Germinal center (tissue), 1 donor: ENCODE measurements around the gene SSBP2.

Experiments
- DNase-seq: peaks from one replicate; pipeline ENCODE4 v3.0.0; 2012; ENCODE audit warnings: mixed read lengths, low spot score

SSBP2 gene

DNA sequence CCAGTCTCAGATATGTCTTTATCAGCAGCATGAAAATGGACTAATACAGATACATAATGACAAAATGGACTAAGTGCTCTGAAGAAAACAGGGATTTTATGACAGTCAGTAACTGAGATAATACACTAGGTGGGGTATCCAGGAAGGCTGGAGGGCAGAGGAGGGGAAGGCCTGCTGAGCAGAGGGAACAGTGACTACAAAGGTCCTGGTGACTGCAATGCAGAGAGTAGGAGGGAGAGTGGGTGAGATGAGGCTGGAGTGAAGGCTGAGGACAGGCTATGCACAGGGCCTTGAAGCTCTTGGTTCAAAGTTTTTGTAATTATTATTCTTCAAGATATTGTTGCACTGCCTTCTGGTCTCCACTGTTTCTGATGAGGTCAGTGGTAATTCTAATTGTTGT lies 361.9 kb downstream of the SSBP2 start:
- DNase-seq: no peak

DNA sequence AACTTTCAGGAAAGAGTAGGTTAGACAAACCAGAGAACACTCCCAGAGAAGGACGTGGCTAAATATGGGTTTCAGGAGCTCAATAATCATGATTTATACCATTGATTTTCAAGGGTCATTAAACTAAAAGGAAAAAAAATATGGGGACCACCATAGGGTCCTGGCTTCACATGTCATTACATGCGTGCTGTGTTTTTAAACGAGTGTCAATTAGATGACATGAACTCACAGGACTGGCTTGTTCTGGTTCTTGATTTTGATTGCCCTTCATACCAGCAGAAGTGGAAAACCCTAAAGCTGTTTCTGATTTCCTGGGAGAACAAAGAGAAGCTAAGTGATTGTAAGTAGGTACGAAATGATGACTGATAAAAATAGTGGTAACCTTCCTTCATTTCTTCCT lies 362.7 kb downstream of the SSBP2 start:
- no peak for DNase-seq

DNA sequence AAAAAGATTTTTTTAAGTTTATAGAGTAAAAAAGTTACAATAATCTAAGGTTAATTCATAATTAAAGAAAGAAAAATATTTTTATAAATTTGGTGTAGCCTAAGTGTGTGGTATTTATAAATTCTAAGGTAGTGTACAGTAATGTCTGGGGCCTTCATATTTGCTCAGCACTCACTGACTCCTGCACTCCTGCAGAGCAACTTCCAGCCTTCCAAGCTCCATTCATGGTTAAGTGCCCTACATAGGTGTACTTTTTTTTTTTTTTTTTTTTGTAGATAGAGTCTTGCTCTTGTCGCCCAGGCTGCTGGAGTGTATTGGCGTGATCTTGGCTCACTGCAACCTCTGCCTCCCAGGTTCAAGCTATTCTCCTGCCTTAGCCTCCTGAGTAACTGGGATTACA lies 367.0 kb downstream of the SSBP2 start:
- DNase-seq: no peak

DNA sequence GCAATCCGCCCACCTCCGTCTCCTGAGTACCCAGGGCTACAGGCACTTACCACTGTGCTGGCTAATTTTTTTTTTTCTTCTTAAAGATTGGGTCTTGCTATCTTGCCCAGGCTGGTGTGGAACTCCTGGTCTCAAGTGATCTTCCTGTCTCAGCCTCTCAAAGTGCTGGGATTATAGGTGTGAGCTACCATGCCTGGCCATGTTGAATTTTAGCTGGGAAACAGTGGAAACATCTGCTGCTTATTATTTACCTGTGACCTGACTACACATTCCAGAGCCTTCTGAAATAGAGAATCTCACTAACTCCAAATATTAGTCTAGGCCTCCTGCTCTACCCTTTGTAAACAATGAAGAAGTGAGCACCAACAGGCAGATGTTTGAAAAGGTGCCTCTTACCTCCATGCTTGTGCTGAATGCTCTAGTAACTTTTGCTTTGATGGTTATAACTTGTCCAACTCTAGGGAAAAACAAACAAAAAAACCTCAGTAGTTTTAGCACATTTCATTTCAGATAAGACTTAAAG lies 379.5 kb downstream of the SSBP2 start:
- DNase-seq: no peak

DNA sequence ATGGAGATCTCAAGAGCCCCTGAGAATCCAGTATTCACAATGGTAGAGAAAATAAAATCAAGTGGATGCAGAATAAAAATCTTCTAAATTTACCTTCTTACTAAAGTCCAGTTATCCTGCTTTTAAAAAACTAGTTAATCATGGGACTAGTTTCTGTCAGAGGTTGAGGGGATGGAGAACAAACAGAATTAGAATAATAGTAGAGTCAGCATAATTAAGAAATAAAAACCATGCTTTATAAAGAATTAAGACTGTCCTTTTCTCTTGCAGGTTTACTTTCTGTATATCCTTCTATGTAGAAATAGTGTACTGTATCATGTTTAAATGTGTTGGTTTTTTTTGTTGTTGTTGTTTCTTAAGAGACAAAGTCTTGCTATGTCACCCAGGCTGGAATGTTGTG lies 380.0 kb downstream of the SSBP2 start:
- DNase-seq: no peak

DNA sequence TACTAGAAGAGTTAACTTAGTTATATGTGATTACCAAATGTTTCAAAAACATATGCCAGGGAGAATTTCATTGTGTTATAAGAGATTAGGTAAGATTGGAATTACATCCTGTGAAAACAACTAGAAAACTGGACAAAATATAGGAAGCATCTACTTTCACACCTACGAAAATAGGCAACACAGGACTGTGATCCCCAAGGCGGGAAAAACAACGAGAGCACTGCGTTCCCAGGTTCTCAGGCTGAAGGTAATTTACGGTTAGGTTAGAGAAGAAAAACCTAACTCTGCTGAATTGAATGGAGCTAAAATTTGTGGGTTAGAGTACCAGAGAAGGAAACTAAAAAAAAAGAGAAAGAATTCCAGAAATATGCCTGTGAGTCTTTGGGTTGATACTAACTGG lies 385.4 kb downstream of the SSBP2 start:
- DNase-seq: no peak

DNA sequence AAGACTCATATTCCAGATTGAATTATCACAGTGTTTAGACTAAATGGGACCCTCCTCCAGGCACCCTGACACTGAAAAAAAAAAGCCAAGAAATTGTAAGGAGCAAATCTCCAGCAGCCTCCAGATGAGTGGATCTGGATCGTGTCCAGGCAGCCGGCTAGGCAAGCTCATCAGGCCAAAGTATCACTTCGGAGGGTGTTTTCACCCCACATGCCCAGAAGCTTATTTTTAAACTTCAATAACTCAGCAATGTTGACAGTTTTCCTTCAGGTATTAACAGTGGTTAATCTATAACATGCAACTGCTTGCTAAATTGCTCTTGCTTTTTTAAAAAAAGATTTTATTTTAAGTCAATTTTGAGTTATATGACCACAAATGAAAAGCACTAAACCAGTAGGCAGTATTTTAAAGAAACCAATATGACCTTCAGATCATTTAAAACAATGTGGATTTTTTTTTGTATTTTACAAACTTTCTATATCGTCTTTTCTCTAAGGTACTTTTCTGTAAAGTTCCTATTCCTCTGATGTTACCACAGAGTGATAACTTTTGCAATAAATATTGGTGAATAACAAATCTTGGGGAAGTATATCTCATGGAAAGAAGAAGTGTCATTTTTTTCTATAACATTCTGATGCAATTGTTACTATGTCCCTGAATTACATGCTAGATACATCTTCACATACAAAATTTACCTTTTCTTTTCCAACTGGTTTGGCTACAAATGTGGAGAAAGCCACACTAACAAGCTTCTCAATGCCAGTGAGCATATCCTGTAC lies 387.6 kb downstream of the SSBP2 start:
- no peak for DNase-seq
